ENCODE results near the gene CTSA.
"Not testable (repeated sequence)": the region's sequence is repeated elsewhere in the genome, so short reads cannot be mapped to it uniquely, and the experiment has no call there.

Gene CTSA

GRCh38 chr20:45867136-45867818 lies 23.9 kb upstream of the CTSA start:
- no peak for DNase-seq

GRCh38 chr20:45867819-45868176 lies 23.3 kb upstream of the CTSA start:
- no peak for DNase-seq

GRCh38 chr20:45872626-45873025 lies 18.5 kb upstream of the CTSA start:
- DNase-seq: no peak

- no peak for DNase-seq
Observed at GRCh38 chr20:45873409-45874103, 17.6 kb upstream of the CTSA start.

- DNase-seq: not testable (repeated sequence)
Observed at GRCh38 chr20:45874104-45874481, 17.0 kb upstream of the CTSA start.

- DNase-seq: no peak
Observed at GRCh38 chr20:45874576-45874975, 16.6 kb upstream of the CTSA start.

- DNase-seq: no peak
Observed at GRCh38 chr20:45878076-45878761, 12.9 kb upstream of the CTSA start.

- peak; percentile 95 for DNase-seq
Observed at GRCh38 chr20:45880988-45881788, 9.9 kb upstream of the CTSA start, which contains the start of gene ZSWIM1. ZSWIM1 (plus strand) TSS chr20:45881227; CDS start chr20:45882593, 1,366 bp downstream.

GRCh38 chr20:45882469-45883099 lies 8.6 kb upstream of the CTSA start:
- no peak for DNase-seq

GRCh38 chr20:45883100-45883469 lies 8.1 kb upstream of the CTSA start:
- DNase-seq: no peak

GRCh38 chr20:45886590-45887345 lies 4.4 kb upstream of the CTSA start:
- DNase-seq: no peak

- DNase-seq: no peak
Observed at GRCh38 chr20:45887346-45887715, 3.8 kb upstream of the CTSA start, which contains the start of gene SPATA25. SPATA25 (minus strand) TSS chr20:45887622; CDS start chr20:45887590, 32 bp downstream.

- no peak for DNase-seq
Observed at GRCh38 chr20:45888681-45889080, 2.5 kb upstream of the CTSA start.

- peak; percentile 12 for DNase-seq
Observed at GRCh38 chr20:45890077-45890984, 804 bp upstream of the CTSA start.

GRCh38 chr20:45892049-45892825 lies 1.1 kb downstream of the CTSA start:
- DNase-seq: no peak

- no peak for DNase-seq
Observed at GRCh38 chr20:45892828-45893500, 1.8 kb downstream of the CTSA start.

GRCh38 chr20:45893831-45894230 lies 2.7 kb downstream of the CTSA start:
- no peak for DNase-seq

- no peak for DNase-seq
Observed at GRCh38 chr20:45894797-45895196, 3.7 kb downstream of the CTSA start.

- no peak for DNase-seq
Observed at GRCh38 chr20:45896641-45897161, 5.6 kb downstream of the CTSA start.

Data from NCI-H2029 treated with DMSO at 0.1 percent for 48 hours (cell line).